ENCODE results near the gene TP53RK. TPM values are rescaled to one million over a fixed set of nuclear protein-coding genes. Genes with fewer than 3 reads are reported as not detected.

The TP53RK gene
- total RNA-seq, 1 donor from 2014 or later = 15.9 TPM

GRCh38 chr20:46670585-46671584 is 18.4 kb downstream of the TP53RK start:
- Histone ChIP-seq H3K4me2 (no peak overlapping the region), H3K9ac (no peak overlapping the region), H3K27me3 (no peaks in the 10 kb centered on the region), H3K79me2 (ENCODE audit: low read depth) (no peaks in the 10 kb centered on the region), H2AFZ (replicated peaks) (no peak overlapping the region), H3F3A (ENCODE audit: low read depth) (peaks cover 5% of the 10 kb centered on the region), H3K4me1 (peaks cover 10% of the 10 kb centered on the region), H4K20me1 (ENCODE audit: low read depth) (no peaks in the 10 kb centered on the region), H3K27ac (no peak overlapping the region), H3K4me3 (no peak overlapping the region), H3K36me3 (no peaks in the 10 kb centered on the region), H3K9me3 (ENCODE audit: low read depth) (no peaks in the 10 kb centered on the region)
- Mint-ChIP-seq H3K27ac (no peak overlapping the region), H3K4me1 (peaks cover 19% of the 10 kb centered on the region), H3K27me3 (ENCODE audit: insufficient read depth, low read depth) (peaks cover 4% of the 10 kb centered on the region), H3K36me3 (peaks cover 17% of the 10 kb centered on the region), H3K9me3 (peaks cover 17% of the 10 kb centered on the region), H3K4me3 (no peak overlapping the region)
- no peak for TF ChIP-seq CTCF (IDR thresholded peaks at IDR 0.05)
- TF ChIP-seq EZH2phosphoT487 (IDR thresholded peaks at IDR 0.05) = no peak
- no peak for TF ChIP-seq EZH2 (IDR thresholded peaks at IDR 0.05)
- DNase-seq (ENCODE audit: low spot score) = no peak

DNA sequence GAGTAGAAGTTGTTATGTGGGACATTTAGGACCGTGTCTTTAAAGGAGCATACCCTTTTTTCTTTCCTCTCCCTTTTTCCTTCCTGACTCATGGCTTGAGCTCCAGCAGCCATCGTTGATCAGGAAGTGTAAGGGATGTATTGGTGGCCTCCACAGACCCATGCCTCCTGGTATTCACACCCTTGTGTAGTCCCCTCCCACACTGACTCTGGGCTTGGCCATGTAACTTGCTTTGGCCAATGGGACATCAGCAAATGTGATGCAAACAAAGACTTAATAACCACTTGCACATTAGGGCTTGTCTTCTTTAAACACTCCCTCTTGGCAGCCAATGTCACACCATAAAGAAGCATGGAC is 19.0 kb downstream of the TP53RK start:
- H3K27me3 Mint-ChIP-seq (ENCODE audit: insufficient read depth, low read depth) = peaks cover 3% of the 10 kb centered on the region
- Histone ChIP-seq H3K4me3 (no peak overlapping the region), H2AFZ (replicated peaks) (no peak overlapping the region), H3K9ac (no peak overlapping the region), H3K4me2 (no peak overlapping the region), H3K27me3 (no peaks in the 10 kb centered on the region), H3F3A (ENCODE audit: low read depth) (peaks cover 5% of the 10 kb centered on the region), H3K36me3 (no peaks in the 10 kb centered on the region), H3K79me2 (ENCODE audit: low read depth) (no peaks in the 10 kb centered on the region), H3K27ac (no peak overlapping the region), H4K20me1 (ENCODE audit: low read depth) (no peaks in the 10 kb centered on the region), H3K4me1 (peaks cover 10% of the 10 kb centered on the region), H3K9me3 (ENCODE audit: low read depth) (no peaks in the 10 kb centered on the region)
- peaks cover 17% of the 10 kb centered on the region for H3K9me3 Mint-ChIP-seq
- H3K36me3 Mint-ChIP-seq = peaks cover 17% of the 10 kb centered on the region
- DNase-seq (ENCODE audit: low spot score) = no peak
- H3K4me3 Mint-ChIP-seq = no peak overlapping the region
- TF ChIP-seq EZH2phosphoT487 (IDR thresholded peaks at IDR 0.05) (no peak), EZH2 (IDR thresholded peaks at IDR 0.05) (no peak)
- no peak overlapping the region for H3K27ac Mint-ChIP-seq
- peaks cover 19% of the 10 kb centered on the region for H3K4me1 Mint-ChIP-seq

- Histone ChIP-seq H3K27me3 (no peaks in the 10 kb centered on the region), H3K79me2 (ENCODE audit: low read depth) (no peaks in the 10 kb centered on the region), H2AFZ (replicated peaks) (no peak overlapping the region), H3K9ac (no peak overlapping the region), H3K4me1 (no peaks in the 10 kb centered on the region), H3K4me3 (no peak overlapping the region), H3K36me3 (no peaks in the 10 kb centered on the region), H3K9me3 (ENCODE audit: low read depth) (no peaks in the 10 kb centered on the region), H4K20me1 (ENCODE audit: low read depth) (no peaks in the 10 kb centered on the region), H3F3A (ENCODE audit: low read depth) (no peaks in the 10 kb centered on the region), H3K4me2 (no peak overlapping the region), H3K27ac (no peak overlapping the region)
- DNase-seq (ENCODE audit: low spot score) = no peak
- no peak overlapping the region for H3K4me3 Mint-ChIP-seq
- no peak overlapping the region for H3K27ac Mint-ChIP-seq
- peaks cover 19% of the 10 kb centered on the region for H3K36me3 Mint-ChIP-seq
- H3K9me3 Mint-ChIP-seq = peaks cover 17% of the 10 kb centered on the region
- no peak for TF ChIP-seq EZH2 (IDR thresholded peaks at IDR 0.05)
- no peak for TF ChIP-seq EZH2phosphoT487 (IDR thresholded peaks at IDR 0.05)
- TF ChIP-seq CTCF (IDR thresholded peaks at IDR 0.05) = no peak
- H3K27me3 Mint-ChIP-seq (ENCODE audit: insufficient read depth, low read depth) = peaks cover 2% of the 10 kb centered on the region
- H3K4me1 Mint-ChIP-seq = no peaks in the 10 kb centered on the region
Measured at GRCh38 chr20:46666818-46667515, 22.3 kb downstream of the TP53RK start.

All from neural progenitor cell (in vitro differentiated cells).